Measurements from ENCODE around the gene GLS2.

GLS2 gene
- long read RNA-seq, partial matches to known transcripts = 0 of 11 reads
- long read RNA-seq, other reads (novel, unspliced or antisense) = 11 of 11 reads

DNA sequence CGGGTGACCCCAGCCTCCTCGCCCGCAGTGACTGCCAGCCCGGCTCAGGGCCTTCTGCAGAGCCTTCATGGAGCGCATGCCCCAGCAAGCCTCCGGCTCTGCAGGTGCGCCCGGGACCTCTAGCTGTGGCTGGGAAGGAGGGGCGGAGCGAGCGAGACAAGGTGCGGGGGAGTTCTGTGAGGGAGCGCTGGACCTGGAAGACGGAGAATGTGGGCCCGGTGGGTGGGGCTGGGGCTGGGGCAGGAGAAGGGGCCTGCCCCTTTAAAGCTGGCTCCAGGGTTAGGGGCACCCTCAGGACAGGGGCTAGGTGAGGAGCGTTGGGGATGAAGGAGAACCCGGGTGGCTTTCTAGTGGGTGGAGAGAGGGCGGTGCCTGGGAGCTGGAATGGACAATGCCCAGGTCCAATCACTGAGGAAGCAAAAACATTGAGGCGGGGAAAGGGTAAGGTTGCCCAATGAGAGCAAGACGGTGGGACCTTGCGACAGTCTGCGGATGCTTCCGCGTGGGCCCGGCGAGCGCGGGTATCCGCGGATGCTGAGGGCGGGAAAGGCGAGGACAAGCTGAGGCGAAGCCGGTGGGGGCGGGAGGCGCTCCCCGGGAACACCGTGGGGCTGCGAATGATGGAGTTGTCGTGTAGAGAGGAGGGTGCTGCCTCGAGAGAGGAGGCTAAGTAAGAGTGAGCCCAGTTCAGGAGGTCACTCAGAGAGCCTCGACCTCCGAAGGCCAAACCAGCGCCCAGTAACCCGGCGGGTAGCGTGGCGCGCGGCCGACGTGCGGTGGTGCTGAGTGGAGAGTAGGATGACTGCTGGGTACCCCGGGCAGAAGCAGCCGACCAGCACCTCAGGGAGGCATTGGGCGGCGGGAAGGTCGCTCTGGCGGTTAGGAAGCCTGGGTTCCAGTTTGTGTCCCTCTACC lies at the start of gene GLS2:
Gene GLS2, minus strand, starts transcription at position 121 of the 915 bp plus-strand sequence. Its CDS starts 43 bp downstream, at position 78.
- Histone ChIP-seq H3K27me3 (ENCODE audit: insufficient read depth, poor library complexity, severe bottlenecking) (peaks cover 36% of the 10 kb centered on the region), H3K27ac (replicated peaks) (no peak within 1 kb of the TSS), H3K4me3 (replicated peaks; ENCODE audit: insufficient read depth, low read length) (peak within 1 kb of the TSS; percentile 23)
- peak; percentile 44 to 63 for DNase-seq (ENCODE audit: low read depth in 1 of 2, low spot score in 1 of 2)
- TF ChIP-seq, protein P1, sequence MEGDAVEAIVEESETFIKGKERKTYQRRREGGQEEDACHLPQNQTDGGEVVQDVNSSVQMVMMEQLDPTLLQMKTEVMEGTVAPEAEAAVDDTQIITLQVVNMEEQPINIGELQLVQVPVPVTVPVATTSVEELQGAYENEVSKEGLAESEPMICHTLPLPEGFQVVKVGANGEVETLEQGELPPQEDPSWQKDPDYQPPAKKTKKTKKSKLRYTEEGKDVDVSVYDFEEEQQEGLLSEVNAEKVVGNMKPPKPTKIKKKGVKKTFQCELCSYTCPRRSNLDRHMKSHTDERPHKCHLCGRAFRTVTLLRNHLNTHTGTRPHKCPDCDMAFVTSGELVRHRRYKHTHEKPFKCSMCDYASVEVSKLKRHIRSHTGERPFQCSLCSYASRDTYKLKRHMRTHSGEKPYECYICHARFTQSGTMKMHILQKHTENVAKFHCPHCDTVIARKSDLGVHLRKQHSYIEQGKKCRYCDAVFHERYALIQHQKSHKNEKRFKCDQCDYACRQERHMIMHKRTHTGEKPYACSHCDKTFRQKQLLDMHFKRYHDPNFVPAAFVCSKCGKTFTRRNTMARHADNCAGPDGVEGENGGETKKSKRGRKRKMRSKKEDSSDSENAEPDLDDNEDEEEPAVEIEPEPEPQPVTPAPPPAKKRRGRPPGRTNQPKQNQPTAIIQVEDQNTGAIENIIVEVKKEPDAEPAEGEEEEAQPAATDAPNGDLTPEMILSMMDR (IDR thresholded peaks at IDR 0.05; ENCODE audit: insufficient read depth, low read length) = no peak
- TF ChIP-seq, protein P2, sequence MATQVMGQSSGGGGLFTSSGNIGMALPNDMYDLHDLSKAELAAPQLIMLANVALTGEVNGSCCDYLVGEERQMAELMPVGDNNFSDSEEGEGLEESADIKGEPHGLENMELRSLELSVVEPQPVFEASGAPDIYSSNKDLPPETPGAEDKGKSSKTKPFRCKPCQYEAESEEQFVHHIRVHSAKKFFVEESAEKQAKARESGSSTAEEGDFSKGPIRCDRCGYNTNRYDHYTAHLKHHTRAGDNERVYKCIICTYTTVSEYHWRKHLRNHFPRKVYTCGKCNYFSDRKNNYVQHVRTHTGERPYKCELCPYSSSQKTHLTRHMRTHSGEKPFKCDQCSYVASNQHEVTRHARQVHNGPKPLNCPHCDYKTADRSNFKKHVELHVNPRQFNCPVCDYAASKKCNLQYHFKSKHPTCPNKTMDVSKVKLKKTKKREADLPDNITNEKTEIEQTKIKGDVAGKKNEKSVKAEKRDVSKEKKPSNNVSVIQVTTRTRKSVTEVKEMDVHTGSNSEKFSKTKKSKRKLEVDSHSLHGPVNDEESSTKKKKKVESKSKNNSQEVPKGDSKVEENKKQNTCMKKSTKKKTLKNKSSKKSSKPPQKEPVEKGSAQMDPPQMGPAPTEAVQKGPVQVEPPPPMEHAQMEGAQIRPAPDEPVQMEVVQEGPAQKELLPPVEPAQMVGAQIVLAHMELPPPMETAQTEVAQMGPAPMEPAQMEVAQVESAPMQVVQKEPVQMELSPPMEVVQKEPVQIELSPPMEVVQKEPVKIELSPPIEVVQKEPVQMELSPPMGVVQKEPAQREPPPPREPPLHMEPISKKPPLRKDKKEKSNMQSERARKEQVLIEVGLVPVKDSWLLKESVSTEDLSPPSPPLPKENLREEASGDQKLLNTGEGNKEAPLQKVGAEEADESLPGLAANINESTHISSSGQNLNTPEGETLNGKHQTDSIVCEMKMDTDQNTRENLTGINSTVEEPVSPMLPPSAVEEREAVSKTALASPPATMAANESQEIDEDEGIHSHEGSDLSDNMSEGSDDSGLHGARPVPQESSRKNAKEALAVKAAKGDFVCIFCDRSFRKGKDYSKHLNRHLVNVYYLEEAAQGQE (IDR thresholded peaks at IDR 0.05; ENCODE audit: insufficient replicate concordance, low read depth) = no peak
- TF ChIP-seq POLR2AphosphoS5 (IDR thresholded peaks at IDR 0.05; ENCODE audit: low read depth) (no peak), GABPA (IDR thresholded peaks at IDR 0.05; ENCODE audit: low read depth) (no peak), SPI1 (IDR thresholded peaks at IDR 0.05; ENCODE audit: borderline replicate concordance, low read depth) (no peak)

DNA sequence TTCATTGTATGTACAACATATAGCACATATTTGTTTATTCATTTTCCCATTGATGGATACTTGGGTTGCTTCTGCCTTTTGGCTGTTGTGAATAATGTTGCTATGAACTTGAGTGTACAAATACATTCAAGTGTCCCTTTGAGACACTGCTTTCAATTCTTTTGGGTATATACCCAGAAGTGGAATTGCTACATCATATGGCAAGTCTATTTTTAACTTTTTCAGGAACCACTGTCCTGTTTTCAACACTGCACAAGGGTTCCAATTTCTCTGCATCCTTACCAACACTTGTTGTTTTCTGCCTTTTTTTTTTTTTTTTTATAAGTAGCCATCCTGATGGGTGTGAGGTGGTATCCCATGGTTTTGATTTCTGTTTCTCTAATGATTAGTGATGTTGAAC lies 49.6 kb upstream of the GLS2 start:
- TF ChIP-seq SPI1 (IDR thresholded peaks at IDR 0.05; ENCODE audit: borderline replicate concordance, low read depth) (no peak), POLR2AphosphoS5 (IDR thresholded peaks at IDR 0.05; ENCODE audit: low read depth) (no peak), GABPA (IDR thresholded peaks at IDR 0.05; ENCODE audit: low read depth) (no peak)
- TF ChIP-seq, protein P2 (IDR thresholded peaks at IDR 0.05; ENCODE audit: insufficient replicate concordance, low read depth) = no peak
- TF ChIP-seq, protein P1 (IDR thresholded peaks at IDR 0.05; ENCODE audit: insufficient read depth, low read length) = no peak
- DNase-seq (ENCODE audit: low read depth in 1 of 2, low spot score in 1 of 2) = no peak
- Histone ChIP-seq H3K4me3 (replicated peaks; ENCODE audit: insufficient read depth, low read length) (no peak overlapping the region), H3K27me3 (ENCODE audit: insufficient read depth, poor library complexity, severe bottlenecking) (no peaks in the 10 kb centered on the region), H3K27ac (replicated peaks) (no peak overlapping the region)

DNA sequence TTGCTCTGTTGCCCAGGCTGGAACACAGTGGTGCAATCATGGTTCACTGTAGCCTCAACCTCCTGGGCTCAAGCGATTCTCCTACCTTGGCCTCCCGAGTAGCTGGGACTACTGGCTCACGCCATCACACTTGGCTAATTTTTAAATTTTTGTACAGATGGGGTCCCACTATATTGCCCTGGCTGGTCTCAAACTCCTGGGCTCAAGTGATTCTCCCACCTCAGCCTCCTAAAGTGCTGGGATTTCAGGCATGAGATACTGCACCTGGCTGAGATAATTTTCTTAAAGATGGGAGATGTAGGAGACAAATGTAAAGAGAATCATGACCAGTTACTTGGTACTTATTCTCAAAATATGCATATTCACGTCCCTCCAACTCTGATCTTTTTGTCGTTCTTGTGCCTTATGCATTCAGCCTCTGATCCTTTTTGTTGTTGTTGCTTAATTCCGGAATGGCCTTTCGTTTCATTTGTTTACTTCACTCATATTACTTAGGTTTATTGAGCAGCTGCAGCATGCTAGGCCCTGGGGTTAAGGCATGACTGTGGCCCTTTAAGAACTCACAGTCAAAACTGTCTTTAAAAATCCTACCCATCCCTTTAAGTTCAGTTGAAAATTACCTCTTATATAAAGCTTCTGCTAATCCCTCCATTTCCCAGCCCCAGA lies 42.6 kb upstream of the GLS2 start:
- DNase-seq (ENCODE audit: low read depth in 1 of 2, low spot score in 1 of 2) = no peak
- Histone ChIP-seq H3K27me3 (ENCODE audit: insufficient read depth, poor library complexity, severe bottlenecking) (no peaks in the 10 kb centered on the region), H3K27ac (replicated peaks) (no peak overlapping the region), H3K4me3 (replicated peaks; ENCODE audit: insufficient read depth, low read length) (no peak overlapping the region)
- TF ChIP-seq POLR2AphosphoS5 (IDR thresholded peaks at IDR 0.05; ENCODE audit: low read depth) (no peak), GABPA (IDR thresholded peaks at IDR 0.05; ENCODE audit: low read depth) (no peak)
- TF ChIP-seq, protein P1 (IDR thresholded peaks at IDR 0.05; ENCODE audit: insufficient read depth, low read length) = no peak

Measured in HL-60 (cell line).